H1 (cell line): ENCODE data around the gene LIPE. TPM values are rescaled to one million over a fixed set of nuclear protein-coding genes. Genes with fewer than 3 reads are reported as not detected.

Experiments used
- CTCF ChIA-PET: fragments of 300-600 bp; sonication (Branson Sonifier 250); formaldehyde crosslinking; loops from one replicate; lab custom pipeline; 2021; ENCODE audit not compliant: partially characterized antibody; lab: Charles Lee
- POLR2A ChIA-PET: fragments of 300-600 bp; sonication (Branson Sonifier 250); formaldehyde crosslinking; loops from one replicate; lab custom pipeline; 2021; ENCODE audit warnings: inconsistent platforms; ENCODE audit not compliant: partially characterized antibody; lab: Charles Lee
- DNase-seq, 2 experiments: peaks; one replicate each; pipeline versions ENCODE4 v3.0.0 to v3.0.0-alpha.2; 2010 to 2022; ENCODE audit warnings: low spot score in 2 of 2, low read depth in 1 of 2, mixed read lengths in 1 of 2
- FAIRE-seq: peaks from 2 replicates; lab custom pipeline; 2011; peaks lifted over from hg19 to GRCh38; lab: Jason Lieb, UNC
- H2AFZ ChIP-seq: 2 replicates; pipeline ENCODE4 v1.8.1; 2012; ENCODE audit warnings: low read length, inconsistent platforms
- H2AK5ac ChIP-seq: 2 replicates; pipeline ENCODE4 v1.6.1; 2013; ENCODE audit warnings: low read depth, low read length
- H2BK120ac ChIP-seq: replicated peaks from 2 replicates; pipeline ENCODE3; 2013; ENCODE audit warnings: low read depth, low read length, inconsistent platforms
- H2BK12ac ChIP-seq: 2 replicates; pipeline ENCODE4 v1.6.1; 2013; ENCODE audit warnings: low read depth, low read length
- H2BK15ac ChIP-seq: 2 replicates; pipeline ENCODE4 v1.6.1; 2013; ENCODE audit warnings: low read length
- H2BK20ac ChIP-seq: 2 replicates; pipeline ENCODE4 v1.6.1; 2013; ENCODE audit warnings: low read length
- H2BK5ac ChIP-seq: 2 replicates; pipeline ENCODE4 v1.6.1; 2013; ENCODE audit warnings: low read depth, low read length
- H3K14ac ChIP-seq: 2 replicates; pipeline ENCODE4 v1.6.1; 2013; ENCODE audit warnings: inconsistent platforms; ENCODE audit not compliant: insufficient read length
- H3K18ac ChIP-seq: 2 replicates; pipeline ENCODE4 v1.6.1; 2013; ENCODE audit warnings: low read length; ENCODE audit errors: extremely low read depth
- H3K23ac ChIP-seq: 2 replicates; pipeline ENCODE4 v1.6.1; 2013; ENCODE audit warnings: inconsistent platforms; ENCODE audit not compliant: insufficient read length
- H3K23me2 ChIP-seq: 2 replicates; pipeline ENCODE4 v1.6.1; 2013; ENCODE audit warnings: low read depth, low read length
- H3K27ac ChIP-seq: 2 replicates; pipeline ENCODE4 v1.6.1; 2011; ENCODE audit warnings: low read depth, low read length, inconsistent platforms
- H3K27me3 ChIP-seq, 4 experiments: replicated peaks in 1 of 4; 1 replicate in 1 of 4; 2 replicates in 3 of 4; pipeline versions ENCODE4 v1.6.1 to v1.8.1; 2011 to 2013; ENCODE audit warnings: low read length in 3 of 4, mild to moderate bottlenecking in 3 of 4, inconsistent platforms in 2 of 4, mixed read lengths in 2 of 4, moderate library complexity in 1 of 4; ENCODE audit not compliant: control insufficient read depth in 3 of 4, insufficient read depth in 3 of 4; ENCODE audit errors: extremely low read depth in 1 of 4
- H3K36me3 ChIP-seq, 4 experiments: 2 replicates each; pipeline versions ENCODE4 v1.6.1 to v1.8.1; 2011 to 2013; ENCODE audit warnings: mild to moderate bottlenecking in 4 of 4, low read length in 3 of 4, moderate library complexity in 2 of 4, control low read depth in 1 of 4, inconsistent platforms in 1 of 4; ENCODE audit not compliant: insufficient read depth in 4 of 4, control insufficient read depth in 2 of 4
- H3K4ac ChIP-seq: replicated peaks from 2 replicates; pipeline ENCODE3; 2013; ENCODE audit warnings: low read length, low read depth, mixed read lengths, inconsistent platforms; ENCODE audit not compliant: insufficient read length
- H3K4me1 ChIP-seq, 4 experiments: replicated peaks in 1 of 4; 1 replicate in 1 of 4; 2 replicates in 3 of 4; pipeline versions ENCODE4 v1.6.1 to v1.8.1; 2011 to 2013; ENCODE audit warnings: low read length in 3 of 4, inconsistent platforms in 2 of 4, mixed read lengths in 1 of 4; ENCODE audit not compliant: insufficient read depth in 4 of 4, control insufficient read depth in 3 of 4
- H3K4me2 ChIP-seq, 2 experiments: 2 replicates each; pipeline versions ENCODE4 v1.6.1 to v1.8.1; 2011 to 2013; ENCODE audit warnings: low read depth in 2 of 2, low read length in 2 of 2, control low read depth in 1 of 2, inconsistent platforms in 1 of 2, mild to moderate bottlenecking in 1 of 2; ENCODE audit not compliant: insufficient read depth in 1 of 2
- H3K4me3 ChIP-seq, 4 experiments: fragments of 200-600, 300-600 bp in 1 of 4; sonication (generic), shearing (Covaris generic), sonication (Bioruptor Twin) in 1 of 4; 2 replicates each; pipeline versions ENCODE4 v1.5.1 to v1.8.1; 2011 to 2016; ENCODE audit warnings: low read length in 4 of 4, low read depth in 3 of 4, control low read depth in 2 of 4, inconsistent platforms in 2 of 4, mild to moderate bottlenecking in 2 of 4, mixed read lengths in 1 of 4, moderate library complexity in 1 of 4; ENCODE audit not compliant: insufficient read depth in 2 of 4; ENCODE audit errors: extremely low read depth in 1 of 4
- H3K56ac ChIP-seq: replicated peaks from 2 replicates; pipeline ENCODE3; 2013; ENCODE audit warnings: low read depth, mild to moderate bottlenecking, mixed read lengths, low read length, inconsistent platforms; ENCODE audit not compliant: insufficient read length
- H3K79me1 ChIP-seq: 2 replicates; pipeline ENCODE4 v1.6.1; 2013; ENCODE audit warnings: low read depth, low read length, control low read depth
- H3K79me2 ChIP-seq, 2 experiments: 2 replicates each; pipeline versions ENCODE4 v1.6.1 to v1.8.1; 2012 to 2013; ENCODE audit warnings: low read length in 2 of 2, mild to moderate bottlenecking in 2 of 2, inconsistent platforms in 1 of 2; ENCODE audit not compliant: insufficient read depth in 2 of 2, control insufficient read depth in 1 of 2
- H3K9ac ChIP-seq, 4 experiments: replicated peaks in 1 of 4; 1 replicate in 1 of 4; 2 replicates in 3 of 4; pipeline versions ENCODE4 v1.6.1 to v1.8.1; 2011 to 2013; ENCODE audit warnings: low read depth in 3 of 4, low read length in 3 of 4, control low read depth in 2 of 4, mild to moderate bottlenecking in 2 of 4, moderate library complexity in 2 of 4, inconsistent platforms in 1 of 4; ENCODE audit errors: extremely low read depth in 1 of 4
- H3K9me3 ChIP-seq, 2 experiments: 2 replicates each; pipeline versions ENCODE4 v1.6.1 to v1.8.1; 2012 to 2013; ENCODE audit warnings: mild to moderate bottlenecking in 2 of 2, moderate library complexity in 2 of 2, control low read depth in 1 of 2, inconsistent platforms in 1 of 2, low read depth in 1 of 2, low read length in 1 of 2, mixed read lengths in 1 of 2; ENCODE audit not compliant: insufficient read depth in 2 of 2
- H4K20me1 ChIP-seq, 2 experiments: replicated peaks in 1 of 2; 2 replicates each; pipeline versions ENCODE3 to v1.8.1; 2011 to 2013; ENCODE audit warnings: inconsistent platforms in 2 of 2, low read length in 2 of 2, mild to moderate bottlenecking in 1 of 2; ENCODE audit not compliant: insufficient read depth in 2 of 2, control insufficient read depth in 1 of 2
- H4K5ac ChIP-seq: 2 replicates; pipeline ENCODE4 v1.6.1; 2013; ENCODE audit warnings: low read length, low read depth, mixed read lengths, inconsistent platforms; ENCODE audit not compliant: insufficient read length
- H4K8ac ChIP-seq: 2 replicates; pipeline ENCODE4 v1.8.0; 2013; ENCODE audit warnings: mild to moderate bottlenecking, moderate library complexity, low read length, inconsistent platforms; ENCODE audit not compliant: insufficient read depth; ENCODE audit errors: extremely low read depth
- H4K91ac ChIP-seq: replicated peaks from 2 replicates; pipeline ENCODE3; 2013; ENCODE audit warnings: low read length, mixed read lengths, inconsistent platforms; ENCODE audit not compliant: insufficient read length
- KDM1A ChIP-seq: fragments of 200-600, 300-600 bp; sonication (generic); IDR thresholded peaks from 2 replicates; pipeline ENCODE4 v1.7.1; 2016; ENCODE audit warnings: mild to moderate bottlenecking, low read length, borderline replicate concordance
- MAX ChIP-seq: IDR thresholded peaks from 2 replicates; pipeline ENCODE4 v1.6.1; 2012; ENCODE audit warnings: inconsistent platforms
- NRF1 ChIP-seq: IDR thresholded peaks from 2 replicates; pipeline ENCODE4 v1.6.1; 2011; ENCODE audit warnings: mild to moderate bottlenecking, low read depth, low read length, improper control_type of control experiment
- RAD21 ChIP-seq, 2 experiments: IDR thresholded peaks in 1 of 2; conservative IDR thresholded peaks in 1 of 2; 2 replicates each; pipeline ENCODE4 v1.6.1; 2011; ENCODE audit warnings: low read depth in 2 of 2, low read length in 2 of 2, improper control_type of control experiment in 1 of 2, inconsistent platforms in 1 of 2, mild to moderate bottlenecking in 1 of 2, moderate library complexity in 1 of 2
- WGBS, 2 experiments: shearing (Covaris generic) in 1 of 2; methylation state at CpG; one replicate each; pipeline versions ENCODE4 v1.1.6 to v1.1.7; 2013 to 2015; ENCODE audit warnings: low lambda C conversion rate in 2 of 2, mixed read lengths in 2 of 2, inconsistent platforms in 1 of 2, low coverage in 1 of 2, missing lambda C conversion rate in 1 of 2; ENCODE audit not compliant: insufficient replicate concordance in 2 of 2, insufficient coverage in 1 of 2, insufficient read length in 1 of 2; ENCODE audit errors: extremely low coverage in 1 of 2, missing lambda C conversion rate in 1 of 2; 5-methylcytosine and 5-hydroxymethylcytosine counted together
- polyA plus RNA-seq, 7 experiments: library from polyadenylated mRNA; depleted of rRNA in 3 of 7; stranded (reverse) in 5 of 7; unstranded in 2 of 7; fragments of >200 nt in 5 of 7; fragments of 200-250 nt in 2 of 7; gene quantifications; 1 replicate in 5 of 7; 2 replicates in 1 of 7; 4 replicates in 1 of 7; pipeline versions ENCODE4 v1.2.1 to v1.2.3, GENCODE V29; 2011 to 2013; ENCODE audit warnings: missing spikeins in 2 of 7, mixed read lengths in 2 of 7
- total RNA-seq: library from RNA; stranded (reverse); fragmentation: NEBNext Ultra II Directional; extraction: Animal tissue kit (Norgen Biotek cat#: 25700); gene quantifications from 2 replicates; pipeline ENCODE4 v1.2.1, GENCODE V29; 2021

LIPE gene
- total and polyA plus RNA-seq, 2 of the 8 experiments (the other 6 are each of a cell fraction or from before 2014, with no cell fraction given), result 8.7 to 15.9 TPM

- Histone ChIP-seq H3K27ac (no peak overlapping the region), H2BK120ac (no peak overlapping the region), H2BK5ac (no peak overlapping the region; the same call in 1 of the 2 replicates), H3K23me2 (peaks cover 13% of the 10 kb centered on the region; the same call in 1 of the 2 replicates), H4K8ac (no peak overlapping the region), H3K9ac (no peak overlapping the region), H3K23ac (no peak overlapping the region), H3K18ac (no peak overlapping the region), H4K20me1 (peaks cover 16 to 27% of the 10 kb centered on the region in 2 experiments), H4K91ac (no peak overlapping the region), H3K4me1 (peaks cover 1 to 8% (median 5%) of the 10 kb centered on the region in 4 experiments; a peak in 6 of 7 replicates), H2BK15ac (no peak overlapping the region), H3K14ac (no peak overlapping the region), H3K79me1 (peaks cover 3% of the 10 kb centered on the region; the same call in 1 of the 2 replicates), H3K79me2 (no peaks in the 10 kb centered on the region), H3K27me3 (peaks cover 0 to 14% (median 10%) of the 10 kb centered on the region in 4 experiments; a peak in 5 of 7 replicates), H2BK20ac (no peak overlapping the region), H2AFZ (no peak overlapping the region), H3K4me3 (no peak overlapping the region), H3K4ac (no peak overlapping the region), H4K5ac (no peak overlapping the region), H3K4me2 (no peak overlapping the region), H2BK12ac (no peak overlapping the region), H2AK5ac (no peak overlapping the region), H3K56ac (no peak overlapping the region), H3K36me3 (no peaks in the 10 kb centered on the region; a peak in 3 of 8 replicates), H3K9me3 (no peaks in the 10 kb centered on the region)
- no peak for TF ChIP-seq KDM1A
- no peak for TF ChIP-seq RAD21 (IDR thresholded peaks at IDR 0.05 in 1 of 2, conservative IDR thresholded peaks at IDR 0.05 in 1 of 2; ENCODE audit: low read depth in 2 of 2, low read length in 2 of 2)
- no peak for TF ChIP-seq NRF1
- TF ChIP-seq MAX, result no peak
- WGBS, 2 experiments, result 92% methylated on average over 8 of the region's 11 CpGs; no CpG with 5 or more reads in 1 of the 2 experiments
- no peak for FAIRE-seq
- DNase-seq, result no peak
- ChIA-PET CTCF (interaction anchor here (1.0 to 6.6 kb wide), 4 partner anchors 14 to 1359 kb away, joined by 3 to 38 read pairs (median 4); no protein-coding TSS in a partner anchor), POLR2A (interaction anchor here (1.1 to 1.4 kb wide), 3 partner anchors 10 to 18 kb away, joined by 3 to 5 read pairs (median 3); no protein-coding TSS in a partner anchor)
Observed at GRCh38 chr19:42406111-42406510, 21.1 kb downstream of the LIPE start.
